IMR-90 (cell line): ENCODE results near the gene MRGPRF. TPM values are rescaled to one million over a fixed set of nuclear protein-coding genes. Genes with fewer than 3 reads are reported as not detected.

ENCODE experiments used
- ATAC-seq: fragments of 200-7000 bp; cut with Tn5 transposase; 2 replicates; pipeline ENCODE4 v1.9.1; 2020; ENCODE audit warnings: low read depth, mild to moderate bottlenecking, moderate library complexity
- BruUV-seq: library from RNA; stranded (reverse); fragments of 400-500 nt; replicated peaks from 2 replicates; lab custom pipeline; 2021; lab: Mats Ljungman, UMichigan
- CTCF ChIA-PET: fragments of 300-600 bp; formaldehyde crosslinking; extraction: SDS; loops from one replicate; lab custom pipeline; 2021; ENCODE audit warnings: antibody characterized with exemption; lab: Yijun Ruan, JAX
- POLR2A ChIA-PET: fragments of 300-600 bp; sonication (Branson Sonifier 250); formaldehyde crosslinking; loops from one replicate; lab custom pipeline; 2022; ENCODE audit warnings: antibody characterized with exemption; ENCODE audit not compliant: unreplicated experiment; lab: Charles Lee
- DNase-seq: peaks from one replicate; pipeline ENCODE4 v3.0.0; 2013
- H2AFZ ChIP-seq: replicated peaks from 2 replicates; pipeline ENCODE3; 2013; ENCODE audit warnings: low read length, mild to moderate bottlenecking; ENCODE audit not compliant: poor library complexity
- H2AK5ac ChIP-seq: 2 replicates; pipeline ENCODE4 v1.6.1; 2013; ENCODE audit warnings: low read depth, low read length, inconsistent platforms
- H2AK9ac ChIP-seq: replicated peaks from 2 replicates; pipeline ENCODE3; 2013; ENCODE audit warnings: mild to moderate bottlenecking, low read depth, low read length, moderate library complexity; ENCODE audit not compliant: poor library complexity
- H2BK120ac ChIP-seq: 2 replicates; pipeline ENCODE4 v1.6.1; 2013; ENCODE audit warnings: low read depth, low read length, inconsistent platforms
- H2BK15ac ChIP-seq: 3 replicates; pipeline ENCODE4 v1.6.1; 2013; ENCODE audit warnings: low read depth, low read length, inconsistent platforms
- H2BK20ac ChIP-seq: 2 replicates; pipeline ENCODE4 v1.6.1; 2013; ENCODE audit warnings: low read depth, mild to moderate bottlenecking, inconsistent platforms, low read length, moderate library complexity
- H2BK5ac ChIP-seq: 2 replicates; pipeline ENCODE4 v1.6.1; 2013; ENCODE audit warnings: mild to moderate bottlenecking, low read depth, low read length, inconsistent platforms; ENCODE audit not compliant: poor library complexity, severe bottlenecking
- H3K14ac ChIP-seq: replicated peaks from 2 replicates; pipeline ENCODE4 v1.6.1; 2013; ENCODE audit warnings: low read depth, low read length, inconsistent platforms
- H3K18ac ChIP-seq: 2 replicates; pipeline ENCODE4 v1.6.1; 2013; ENCODE audit warnings: low read depth, low read length, control low read depth
- H3K23ac ChIP-seq: 2 replicates; pipeline ENCODE4 v1.6.1; 2013; ENCODE audit warnings: low read depth, low read length, inconsistent platforms
- H3K27ac ChIP-seq: 2 replicates; pipeline ENCODE4 v1.5.1; 2013; ENCODE audit warnings: mild to moderate bottlenecking, control low read depth, low read length; ENCODE audit not compliant: insufficient read depth
- H3K27me3 ChIP-seq: 2 replicates; pipeline ENCODE4 v1.6.1; 2013; ENCODE audit warnings: low read length; ENCODE audit not compliant: control insufficient read depth, insufficient read depth
- H3K36me3 ChIP-seq: 2 replicates; pipeline ENCODE4 v1.6.1; 2013; ENCODE audit warnings: low read length, mixed read lengths; ENCODE audit not compliant: control insufficient read depth, insufficient read depth
- H3K4ac ChIP-seq: 2 replicates; pipeline ENCODE4 v1.6.1; 2013; ENCODE audit warnings: low read depth, low read length, inconsistent platforms
- H3K4me1 ChIP-seq: 2 replicates; pipeline ENCODE4 v1.6.1; 2013; ENCODE audit warnings: low read length, mixed read lengths; ENCODE audit not compliant: control insufficient read depth, insufficient read depth
- H3K4me2 ChIP-seq: 2 replicates; pipeline ENCODE4 v1.6.1; 2013; ENCODE audit warnings: low read depth, mild to moderate bottlenecking, control low read depth, low read length, moderate library complexity
- H3K4me3 ChIP-seq: 2 replicates; pipeline ENCODE4 v1.5.1; 2013; ENCODE audit warnings: low read depth, mild to moderate bottlenecking, control low read depth, low read length, moderate library complexity; ENCODE audit not compliant: insufficient read depth
- H3K56ac ChIP-seq: 2 replicates; pipeline ENCODE4 v1.6.1; 2013; ENCODE audit warnings: low read length, inconsistent platforms; ENCODE audit not compliant: insufficient read depth; ENCODE audit errors: extremely low read depth
- H3K79me1 ChIP-seq, 2 experiments: 2 replicates each; pipeline ENCODE4 v1.6.1; 2013; ENCODE audit warnings: low read length in 2 of 2, inconsistent platforms in 1 of 2, low read depth in 1 of 2
- H3K9ac ChIP-seq: 2 replicates; pipeline ENCODE4 v1.6.1; 2013; ENCODE audit warnings: low read depth, low read length, control low read depth
- H3K9me1 ChIP-seq: 2 replicates; pipeline ENCODE4 v1.6.1; 2013; ENCODE audit warnings: low read length, inconsistent platforms; ENCODE audit not compliant: insufficient read depth
- H3K9me3 ChIP-seq: 2 replicates; pipeline ENCODE4 v1.6.1; 2013; ENCODE audit warnings: low read length; ENCODE audit not compliant: control insufficient read depth, insufficient read depth
- H4K20me1 ChIP-seq: 2 replicates; pipeline ENCODE4 v1.6.1; 2013; ENCODE audit warnings: low read length, inconsistent platforms; ENCODE audit not compliant: insufficient read depth
- H4K5ac ChIP-seq: 2 replicates; pipeline ENCODE4 v1.6.1; 2013; ENCODE audit warnings: mild to moderate bottlenecking, low read depth, low read length, control low read depth
- H4K8ac ChIP-seq, 2 experiments: 2 replicates each; pipeline ENCODE4 v1.6.1; 2013; ENCODE audit warnings: low read depth in 2 of 2, low read length in 2 of 2, control low read depth in 1 of 2, inconsistent platforms in 1 of 2
- H4K91ac ChIP-seq: 2 replicates; pipeline ENCODE4 v1.6.1; 2013; ENCODE audit warnings: low read depth, low read length, inconsistent platforms; ENCODE audit not compliant: insufficient read depth
- CHD1 ChIP-seq: IDR thresholded peaks from 2 replicates; pipeline ENCODE4 v1.6.1; 2012; ENCODE audit warnings: low read depth, low read length, improper control_type of control experiment
- ELK1 ChIP-seq: fragments of 150-350 bp; IDR thresholded peaks from 2 replicates; pipeline ENCODE4 v1.6.1; 2016; ENCODE audit warnings: low read depth, mild to moderate bottlenecking, low read length, moderate library complexity, borderline replicate concordance
- MAZ ChIP-seq: IDR thresholded peaks from 2 replicates; pipeline ENCODE4 v1.6.1; 2012; ENCODE audit warnings: low read depth, mild to moderate bottlenecking, low read length, improper control_type of control experiment, moderate library complexity, borderline replicate concordance
- MXI1 ChIP-seq: IDR thresholded peaks from 2 replicates; pipeline ENCODE4 v1.6.1; 2012; ENCODE audit warnings: low read depth, mild to moderate bottlenecking, low read length, moderate library complexity, borderline replicate concordance
- NFE2L2 ChIP-seq: fragments of 150-350 bp; IDR thresholded peaks from 2 replicates; pipeline ENCODE4 v1.6.1; 2016; ENCODE audit warnings: low read depth, mild to moderate bottlenecking, low read length
- RFX5 ChIP-seq: IDR thresholded peaks from 2 replicates; pipeline ENCODE4 v1.8.0; 2012; ENCODE audit warnings: low read depth, mild to moderate bottlenecking, low read length, moderate library complexity
- WGBS, 2 experiments: methylation state at CpG; one replicate each; pipeline versions ENCODE4 v1.1.5 to v1.1.7; 2013; ENCODE audit warnings: missing lambda C conversion rate in 2 of 2; ENCODE audit not compliant: insufficient read length in 1 of 2; ENCODE audit errors: extremely low coverage in 2 of 2; 5-methylcytosine and 5-hydroxymethylcytosine counted together
- dilution Hi-C: fragments of 300-500 bp; cut with HindIII; formaldehyde crosslinking; loops from one replicate; pipeline ENCODE4 v1.14.3; 2018; ENCODE audit warnings: low sequenced_read_pairs; ENCODE audit not compliant: unreplicated experiment
- in situ Hi-C: fragments of 300-500 bp; cut with MboI; formaldehyde crosslinking; loops from 3 replicates; pipeline ENCODE4 v1.14.3; 2019; ENCODE audit warnings: low sequenced_read_pairs, inconsistent platforms, mixed read lengths
- intact Hi-C: fragments of 100-400 bp; cut with micrococcal nuclease; formaldehyde crosslinking; loops from 2 replicates; pipeline ENCODE4 v1.10.0; 2022
- polyA plus RNA-seq, 3 experiments: library from polyadenylated mRNA; depleted of rRNA; stranded (reverse); fragments of >200 nt; gene quantifications; 2 replicates each; pipeline ENCODE4 v1.2.3, GENCODE V29; 2012; ENCODE audit warnings: low replicate concordance in 1 of 3
- total RNA-seq: library from RNA; depleted of rRNA; stranded (reverse); fragments of >200 nt; gene quantifications from 2 replicates; pipeline ENCODE4 v1.2.3, GENCODE V29; 2012

The MRGPRF gene
- total and polyA plus RNA-seq, 2 of the 4 experiments (the other 2 are of a cell fraction): 6.3 to 28.8 TPM

- DNase-seq: no peak
- no peak overlapping the region for H2AK9ac ChIP-seq
- no peak overlapping the region for H2BK15ac ChIP-seq
- POLR2A ChIA-PET: no interaction called here
- intact Hi-C loops: loop anchor here (5.0 kb wide), 1 partner anchor 101 kb away; the partner anchor contains the start of genes IGHMBP2 and MRPL21
- H3K4me2 ChIP-seq: no peak overlapping the region
- H3K36me3 ChIP-seq: peaks cover 42% of the 10 kb centered on the region
- no peak overlapping the region for H4K8ac ChIP-seq
- no TSS peak for BruUV-seq
- dilution Hi-C loops: no loop called here
- no peak overlapping the region for H2AFZ ChIP-seq
- no peak overlapping the region for H3K56ac ChIP-seq
- H3K79me1 ChIP-seq: peaks cover 8 to 35% of the 10 kb centered on the region in 2 experiments
- no peak overlapping the region for H3K23ac ChIP-seq
- no peak overlapping the region for H2BK20ac ChIP-seq
- TF ChIP-seq NFE2L2 (no peak), MAZ (no peak), MXI1 (no peak), ELK1 (no peak), RFX5 (no peak), CHD1 (no peak)
- H3K27me3 ChIP-seq: no peaks in the 10 kb centered on the region
- H3K4me3 ChIP-seq: no peak overlapping the region
- 95% methylated on average over 4 of the region's 9 CpGs; no CpG with 5 or more reads in 1 of the 2 experiments for WGBS, 2 experiments
- H3K4ac ChIP-seq: no peak overlapping the region
- in situ Hi-C loops: no loop called here
- peaks cover 6% of the 10 kb centered on the region for H4K20me1 ChIP-seq
- no peak overlapping the region for H3K9ac ChIP-seq
- no peak for ATAC-seq
- H3K14ac ChIP-seq: no peak overlapping the region
- CTCF ChIA-PET: no interaction called here
- no peak overlapping the region for H3K27ac ChIP-seq
- H3K9me3 ChIP-seq: no peaks in the 10 kb centered on the region
- no peak overlapping the region for H3K18ac ChIP-seq
- H3K4me1 ChIP-seq: peaks cover 33% of the 10 kb centered on the region
- H4K91ac ChIP-seq: no peak overlapping the region
- H2AK5ac ChIP-seq: no peak overlapping the region
- peaks cover 12% of the 10 kb centered on the region for H3K9me1 ChIP-seq
- H2BK120ac ChIP-seq: no peak overlapping the region
- H2BK5ac ChIP-seq: no peak overlapping the region
- no peak overlapping the region for H4K5ac ChIP-seq
These were observed 9.7 kb downstream of the MRGPRF start for GRCh38 chr11:69003301-69003865.
